ENCODE measurements around the gene SLC16A11. TPM values are rescaled to one million over a fixed set of nuclear protein-coding genes. Genes with fewer than 3 reads are reported as not detected.
"Not testable (repeated sequence)": the region's sequence is repeated elsewhere in the genome, so short reads cannot be mapped to it uniquely, and the experiment has no call there.

SLC16A11 gene
- total RNA-seq, 2 donors from 2014 or later = 0.24 to 0.44 TPM

GRCh38 chr17:7047566-7047965 lies 3.7 kb upstream of the SLC16A11 start:
- no peaks in the 10 kb centered on the region for H3K36me3 ChIP-seq (ENCODE audit: control insufficient read depth, insufficient read depth, low read length)
- Mint-ChIP-seq H3K27me3 (ENCODE audit: insufficient read depth) (peaks cover 40% of the 10 kb centered on the region), H3K4me1 (peaks cover 13% of the 10 kb centered on the region), H3K9me3 (no peaks in the 10 kb centered on the region), H3K36me3 (ENCODE audit: low read depth) (no peaks in the 10 kb centered on the region), H3K27ac (no peak overlapping the region), H3K4me3 (no peak overlapping the region)
- TF ChIP-seq CTCF (conservative IDR thresholded peaks at IDR 0.05) = no peak
- H3K4me1 ChIP-seq (ENCODE audit: control insufficient read depth, insufficient read depth, low read length) = peaks cover 4% of the 10 kb centered on the region
- 90 to 98% methylated on average over 3 to 5 of the region's 6 CpGs for WGBS, 2 experiments (ENCODE audit: insufficient coverage in 1 of 2, insufficient read length in 1 of 2)
- H3K9me3 ChIP-seq (ENCODE audit: control insufficient read depth, low read length) = no peaks in the 10 kb centered on the region
- H3K4me3 ChIP-seq (ENCODE audit: low read length) = no peak overlapping the region
- peaks cover 41% of the 10 kb centered on the region for H3K27me3 ChIP-seq (ENCODE audit: control insufficient read depth, insufficient read depth, low read length, poor library complexity, severe bottlenecking)
- H3K27ac ChIP-seq (ENCODE audit: low read depth, low read length) = no peak overlapping the region
- no peak overlapping the region for H3K9ac ChIP-seq (ENCODE audit: extremely low read depth, low read length, poor library complexity, severe bottlenecking)
- DNase-seq = no peak

GRCh38 chr17:7046725-7047397 lies 3.0 kb upstream of the SLC16A11 start:
- Mint-ChIP-seq H3K27ac (peak overlapping the region; percentile 36), H3K4me1 (peaks cover 13% of the 10 kb centered on the region), H3K27me3 (ENCODE audit: insufficient read depth) (peaks cover 46% of the 10 kb centered on the region), H3K4me3 (peak overlapping the region; percentile 53)
- H3K36me3 ChIP-seq (ENCODE audit: control insufficient read depth, insufficient read depth, low read length); H3K9me3 Mint-ChIP-seq; H3K27ac ChIP-seq (ENCODE audit: low read depth, low read length); H3K36me3 Mint-ChIP-seq (ENCODE audit: low read depth); H3K4me1 ChIP-seq (ENCODE audit: control insufficient read depth, insufficient read depth, low read length); H3K9me3 ChIP-seq (ENCODE audit: control insufficient read depth, low read length); H3K9ac ChIP-seq (ENCODE audit: extremely low read depth, low read length, poor library complexity, severe bottlenecking): not testable (repeated sequence)
- peak overlapping the region; percentile 69 for H3K4me3 ChIP-seq (ENCODE audit: low read length)
- peak; percentile 81 for DNase-seq
- peaks cover 48% of the 10 kb centered on the region for H3K27me3 ChIP-seq (ENCODE audit: control insufficient read depth, insufficient read depth, low read length, poor library complexity, severe bottlenecking)
- 25% methylated on average over 16 to 26 of the region's 26 CpGs for WGBS, 2 experiments (ENCODE audit: insufficient coverage in 1 of 2, insufficient read length in 1 of 2)

- Mint-ChIP-seq H3K27me3 (ENCODE audit: insufficient read depth) (peaks cover 50% of the 10 kb centered on the region), H3K36me3 (ENCODE audit: low read depth) (no peaks in the 10 kb centered on the region), H3K4me3 (peak overlapping the region; percentile 53), H3K27ac (peak overlapping the region; percentile 36), H3K9me3 (no peaks in the 10 kb centered on the region), H3K4me1 (peaks cover 13% of the 10 kb centered on the region)
- no peak for TF ChIP-seq CTCF (conservative IDR thresholded peaks at IDR 0.05)
- Histone ChIP-seq H3K4me3 (ENCODE audit: low read length) (peak overlapping the region; percentile 69), H3K36me3 (ENCODE audit: control insufficient read depth, insufficient read depth, low read length) (no peaks in the 10 kb centered on the region), H3K4me1 (ENCODE audit: control insufficient read depth, insufficient read depth, low read length) (peaks cover 4% of the 10 kb centered on the region), H3K27ac (ENCODE audit: low read depth, low read length) (no peak overlapping the region), H3K9ac (ENCODE audit: extremely low read depth, low read length, poor library complexity, severe bottlenecking) (no peak overlapping the region), H3K27me3 (ENCODE audit: control insufficient read depth, insufficient read depth, low read length, poor library complexity, severe bottlenecking) (peaks cover 54% of the 10 kb centered on the region), H3K9me3 (ENCODE audit: control insufficient read depth, low read length) (no peaks in the 10 kb centered on the region)
- DNase-seq = peak; percentile 93
- WGBS, 2 experiments (ENCODE audit: insufficient coverage in 1 of 2, insufficient read length in 1 of 2) = 7 to 12% methylated on average over 14 to 15 of the region's 15 CpGs
Measured at GRCh38 chr17:7046127-7046724, 2.3 kb upstream of the SLC16A11 start.
